Panc1 (cell line): Measurements from ENCODE around the gene PLXNC1. TPM values are rescaled to one million over a fixed set of nuclear protein-coding genes. Genes with fewer than 3 reads are reported as not detected.

Experiments
- ATAC-seq: fragments of 200-7000 bp; cut with Tn5 transposase; 2 replicates; pipeline ENCODE4 v1.9.1; 2020; ENCODE audit warnings: mild to moderate bottlenecking, moderate library complexity
- BruUV-seq: library from RNA; stranded (reverse); fragments of 400-500 nt; replicated peaks from 2 replicates; lab custom pipeline; 2021; lab: Mats Ljungman, UMichigan
- CTCF ChIA-PET: fragments of 300-600 bp; sonication (Branson Sonifier 250); formaldehyde crosslinking; loops from one replicate; lab custom pipeline; 2022; ENCODE audit warnings: antibody characterized with exemption; lab: Charles Lee
- POLR2A ChIA-PET: fragments of 300-600 bp; sonication (Branson Sonifier 250); formaldehyde crosslinking; loops from one replicate; lab custom pipeline; 2022; ENCODE audit warnings: antibody characterized with exemption; lab: Charles Lee
- DNase-seq: peaks from one replicate; pipeline ENCODE4 v3.0.0-alpha.2; 2010; ENCODE audit warnings: low read depth, low spot score
- H3K27ac ChIP-seq: 2 replicates; pipeline ENCODE4 v1.5.1; 2011; ENCODE audit warnings: mild to moderate bottlenecking, low read length, inconsistent platforms
- H3K27me3 ChIP-seq: fragments of 200-500 bp; sonication (Bioruptor generic); 2 replicates; pipeline ENCODE4 v1.6.0; 2014; ENCODE audit warnings: low read length, inconsistent platforms; ENCODE audit not compliant: control insufficient read depth, insufficient read depth
- H3K36me3 ChIP-seq: fragments of 200-500 bp; sonication (Bioruptor generic); 2 replicates; pipeline ENCODE4 v1.5.1; 2014; ENCODE audit warnings: inconsistent platforms, mild to moderate bottlenecking, low read length, moderate library complexity; ENCODE audit not compliant: control insufficient read depth, insufficient read depth
- H3K4me1 ChIP-seq: 2 replicates; pipeline ENCODE4 v1.5.1; 2011; ENCODE audit warnings: inconsistent platforms, mild to moderate bottlenecking, low read length, moderate library complexity; ENCODE audit not compliant: control insufficient read depth, insufficient read depth
- H3K4me3 ChIP-seq, 2 experiments: 2 replicates each; pipeline ENCODE4 v1.5.1; 2011 to 2012; ENCODE audit warnings: low read depth in 2 of 2, low read length in 2 of 2, mild to moderate bottlenecking in 2 of 2, inconsistent platforms in 1 of 2, moderate library complexity in 1 of 2
- H3K9me3 ChIP-seq: fragments of 200-500 bp; sonication (Bioruptor generic); 2 replicates; pipeline ENCODE4 v1.5.1; 2014; ENCODE audit warnings: low read depth, mild to moderate bottlenecking, inconsistent platforms, low read length, moderate library complexity; ENCODE audit not compliant: control insufficient read depth, insufficient read depth
- CTCF ChIP-seq: fragments of 450-650 bp; IDR thresholded peaks from 2 replicates; pipeline ENCODE4 v1.5.1; 2017; ENCODE audit warnings: mild to moderate bottlenecking
- POLR2AphosphoS5 ChIP-seq: IDR thresholded peaks from 2 replicates; pipeline ENCODE4 v1.6.1; 2012; ENCODE audit warnings: mild to moderate bottlenecking, low read depth, low read length, moderate library complexity
- REST ChIP-seq, 2 experiments: IDR thresholded peaks; 2 replicates each; pipeline ENCODE4 v1.6.1; 2011 to 2012; ENCODE audit warnings: low read depth in 2 of 2, control low read depth in 1 of 2, low read length in 1 of 2, mild to moderate bottlenecking in 1 of 2, moderate library complexity in 1 of 2; ENCODE audit not compliant: insufficient read depth in 1 of 2
- SIN3A ChIP-seq: IDR thresholded peaks from 2 replicates; pipeline ENCODE4 v1.6.1; 2012; ENCODE audit warnings: low read depth, mild to moderate bottlenecking, low read length, moderate library complexity, borderline replicate concordance; ENCODE audit not compliant: insufficient read depth
- TCF7L2 ChIP-seq: IDR thresholded peaks from 2 replicates; pipeline ENCODE4 v1.6.1; 2011; ENCODE audit warnings: mild to moderate bottlenecking, low read depth, low read length, inconsistent platforms
- in situ Hi-C: cut with HindIII; loops from 2 replicates; pipeline ENCODE4 v1.10.0; 2016; ENCODE audit warnings: low sequenced_read_pairs, low pct_unique_long_range_greater_than_20kb
- intact Hi-C: fragments of 100-400 bp; cut with micrococcal nuclease; formaldehyde crosslinking; loops from one replicate; pipeline ENCODE4 v1.10.0; 2022; ENCODE audit not compliant: unreplicated experiment
- total RNA-seq: library from RNA; stranded (reverse); gene quantifications from one replicate; pipeline ENCODE4 v1.2.1, GENCODE V29; 2021; ENCODE audit not compliant: unreplicated experiment

The PLXNC1 gene
- total RNA-seq, 1 experiment from 2014 or later, result 0.57 TPM

- DNase-seq (no peak), ATAC-seq (no peak)
- Histone ChIP-seq H3K27ac (no peak overlapping the region), H3K27me3 (no peaks in the 10 kb centered on the region), H3K36me3 (no peaks in the 10 kb centered on the region), H3K4me3 (no peak overlapping the region), H3K9me3 (no peaks in the 10 kb centered on the region), H3K4me1 (0 out of 2 replicates have a peak, but pooled peaks cover 4% of the 10 kb centered on the region)
- intact Hi-C loops (no loop called here), in situ Hi-C loops (no loop called here)
- ChIA-PET POLR2A (no interaction called here), CTCF (no interaction called here)
- no TSS peak for BruUV-seq
- TF ChIP-seq CTCF, result no peak
- TF ChIP-seq TCF7L2, result no peak
Measured at GRCh38 chr12:94260017-94260416, 111.6 kb downstream of the PLXNC1 start.

GRCh38 chr12:94260717-94261116, 112.3 kb downstream of the PLXNC1 start:
- ChIA-PET CTCF (no interaction called here), POLR2A (no interaction called here)
- H3K36me3 ChIP-seq, result no peaks in the 10 kb centered on the region
- TF ChIP-seq POLR2AphosphoS5, result no peak
- TF ChIP-seq TCF7L2, result no peak
- no peak for TF ChIP-seq SIN3A
- TF ChIP-seq REST (IDR thresholded peaks at IDR 0.05; ENCODE audit: insufficient read depth in 1 of 2, low read depth in 2 of 2, low read length in 1 of 2), result no peak
- no peak for TF ChIP-seq CTCF
- in situ Hi-C loops, result no loop called here
- intact Hi-C loops, result no loop called here
- H3K9me3 ChIP-seq, result no peaks in the 10 kb centered on the region
- ATAC-seq, result no peak
- no peak for DNase-seq
- H3K4me1 ChIP-seq, result 0 out of 2 replicates have a peak, but pooled peaks cover 4% of the 10 kb centered on the region
- no TSS peak for BruUV-seq
- H3K27me3 ChIP-seq, result no peaks in the 10 kb centered on the region; the same call in 1 of the 2 replicates
- no peak overlapping the region for H3K27ac ChIP-seq
- H3K4me3 ChIP-seq, result no peak overlapping the region
